ENCODE data around the gene MMP20.
"Not testable (repeated sequence)": the region's sequence is repeated elsewhere in the genome, so short reads cannot be mapped to it uniquely, and the experiment has no call there.

- not testable (repeated sequence) for TF ChIP-seq CTCF, POLR2A (IDR thresholded peaks at IDR 0.05)
These were observed 4.8 kb upstream of the MMP20 start for GRCh38 chr11:102629908-102630307.
